ENCODE results near the gene JKAMP. TPM values are rescaled to one million over a fixed set of nuclear protein-coding genes. Genes with fewer than 3 reads are reported as not detected.

Gene JKAMP
- total and polyA plus RNA-seq, 9 donors = 21.6 to 67.1 (median 30.6) TPM

- Histone ChIP-seq H3K4me1 (ENCODE audit: insufficient read depth) (peaks cover 3% of the 10 kb centered on the region), H3K4me3 (no peak overlapping the region), H3K9me3 (no peaks in the 10 kb centered on the region), H3K27ac (no peak overlapping the region), H3K27me3 (no peaks in the 10 kb centered on the region), H3K36me3 (no peaks in the 10 kb centered on the region)
- no peak for DNase-seq
- WGBS, 3 donors = 92 to 98% (median 94%) methylated on average over 3 of the region's 3 CpGs
- TF ChIP-seq EP300 (IDR thresholded peaks at IDR 0.05) (no peak), POLR2A (IDR thresholded peaks at IDR 0.05) (no peak), CTCF (IDR thresholded peaks at IDR 0.05) (no peak)
- intact Hi-C loops (cut with DNase I) = no loop called here
Observed at GRCh38 chr14:59490756-59491155, 6.4 kb downstream of the JKAMP start.

- Histone ChIP-seq H3K9me3 (no peaks in the 10 kb centered on the region), H3K36me3 (no peaks in the 10 kb centered on the region), H3K4me3 (no peak overlapping the region), H3K27ac (no peak overlapping the region), H3K27me3 (no peaks in the 10 kb centered on the region), H3K4me1 (ENCODE audit: insufficient read depth) (no peaks in the 10 kb centered on the region)
- WGBS, 3 donors = 43 to 78% (median 50%) methylated on average over 1 of the region's 1 CpG
- intact Hi-C loops (cut with DNase I) = no loop called here
- DNase-seq = no peak
- TF ChIP-seq CTCF (IDR thresholded peaks at IDR 0.05) = no peak
- TF ChIP-seq POLR2A (IDR thresholded peaks at IDR 0.05) = no peak
- no peak for TF ChIP-seq EP300 (IDR thresholded peaks at IDR 0.05)
Observed at GRCh38 chr14:59492384-59492783, 8.1 kb downstream of the JKAMP start.

GRCh38 chr14:59500732-59501131 is 16.4 kb downstream of the JKAMP start:
- H3K36me3 ChIP-seq = no peaks in the 10 kb centered on the region

GRCh38 chr14:59503256-59503655 is 18.9 kb downstream of the JKAMP start:
- DNase-seq = no peak
- WGBS, 3 donors = 71 to 91% (median 81%) methylated on average over 4 of the region's 4 CpGs
- intact Hi-C loops (cut with DNase I) = no loop called here
- Histone ChIP-seq H3K4me3 (no peak overlapping the region), H3K36me3 (no peaks in the 10 kb centered on the region), H3K27ac (no peak overlapping the region), H3K27me3 (no peaks in the 10 kb centered on the region), H3K4me1 (ENCODE audit: insufficient read depth) (no peaks in the 10 kb centered on the region), H3K9me3 (no peaks in the 10 kb centered on the region)
- TF ChIP-seq POLR2A (IDR thresholded peaks at IDR 0.05) = no peak
- no peak for TF ChIP-seq EP300 (IDR thresholded peaks at IDR 0.05)
- TF ChIP-seq CTCF (IDR thresholded peaks at IDR 0.05) = no peak

More at GRCh38 chr14:59500732-59501131, 16.4 kb downstream of the JKAMP start:
- intact Hi-C loops (cut with DNase I) = no loop called here
- 71 to 72% (median 72%) methylated on average over 3 of the region's 3 CpGs for WGBS, 3 donors
- no peaks in the 10 kb centered on the region for H3K4me1 ChIP-seq (ENCODE audit: insufficient read depth)
- no peak overlapping the region for H3K27ac ChIP-seq
- TF ChIP-seq EP300 (IDR thresholded peaks at IDR 0.05) (no peak), CTCF (IDR thresholded peaks at IDR 0.05) (no peak), POLR2A (IDR thresholded peaks at IDR 0.05) (no peak)
- DNase-seq = no peak
- no peaks in the 10 kb centered on the region for H3K9me3 ChIP-seq
- no peaks in the 10 kb centered on the region for H3K27me3 ChIP-seq
- no peak overlapping the region for H3K4me3 ChIP-seq
